Lung (tissue), 12 donors: ENCODE measurements around the gene TP73. TPM values are rescaled to one million over a fixed set of nuclear protein-coding genes. Genes with fewer than 3 reads are reported as not detected.
A peak's percentile ranks its signal among the peaks of the same experiment; 100 is the strongest.

Experiments
- ATAC-seq: fragments of 200-7000 bp; cut with Tn5 transposase; one replicate; pipeline ENCODE4 v1.9.1; 2020; ENCODE audit warnings: moderate number of reproducible peaks; ENCODE audit not compliant: insufficient read depth, low FRiP score
- DNase-seq, 3 donors: peaks; one replicate each; pipeline ENCODE4 v3.0.0-alpha.2; 2013 to 2017
- H3K27ac ChIP-seq, 2 donors: one replicate each; pipeline ENCODE4 v1.5.1; 2013; ENCODE audit warnings: mild to moderate bottlenecking in 2 of 2, moderate library complexity in 2 of 2, control low read depth in 1 of 2, inconsistent platforms in 1 of 2, low read depth in 1 of 2, low read length in 1 of 2
- H3K27me3 ChIP-seq, 3 donors: one replicate each; pipeline ENCODE4 v1.5.1; 2013; ENCODE audit warnings: low read length in 2 of 3; ENCODE audit not compliant: control insufficient read depth in 3 of 3, insufficient read depth in 3 of 3
- H3K36me3 ChIP-seq, 4 donors: one replicate each; pipeline ENCODE4 v1.5.1; 2013; ENCODE audit warnings: low read length in 4 of 4, mild to moderate bottlenecking in 1 of 4, moderate library complexity in 1 of 4; ENCODE audit not compliant: control insufficient read depth in 4 of 4, insufficient read depth in 4 of 4
- H3K4me1 ChIP-seq, 5 donors: one replicate each; pipeline ENCODE4 v1.5.1; 2013; ENCODE audit warnings: low read length in 5 of 5, mild to moderate bottlenecking in 2 of 5, moderate library complexity in 1 of 5; ENCODE audit not compliant: control insufficient read depth in 5 of 5, insufficient read depth in 5 of 5
- H3K4me3 ChIP-seq: one replicate; pipeline ENCODE4 v1.5.1; 2013; ENCODE audit warnings: mild to moderate bottlenecking, control low read depth, moderate library complexity
- H3K9ac ChIP-seq, 2 donors: one replicate each; pipeline ENCODE4 v1.5.1; 2013; ENCODE audit warnings: low read length in 2 of 2, control low read depth in 1 of 2; ENCODE audit not compliant: insufficient read depth in 1 of 2
- H3K9me3 ChIP-seq, 4 donors: one replicate each; pipeline ENCODE4 v1.5.1; 2013; ENCODE audit warnings: low read length in 3 of 4, mild to moderate bottlenecking in 1 of 4, moderate library complexity in 1 of 4; ENCODE audit not compliant: control insufficient read depth in 4 of 4, insufficient read depth in 3 of 4
- WGBS, 2 donors: extraction: QIAGEN DNeasy Blood & Tissue Kit; methylation state at CpG; one replicate each; pipeline ENCODE4 v1.1.7; 2013; 5-methylcytosine and 5-hydroxymethylcytosine counted together
- polyA plus RNA-seq, 2 donors: library from polyadenylated mRNA; stranded (reverse); fragments of 200-250 nt; gene quantifications; one replicate each; pipeline ENCODE4 v1.2.1, GENCODE V29; 2013
- total RNA-seq, 2 donors: library from RNA; depleted of rRNA in 1 of 2; stranded (reverse); fragments of >200 nt in 1 of 2; gene quantifications; one replicate each; pipeline ENCODE4 v1.2.1, GENCODE V29; 2014 to 2021
- TF ChIP-seq, protein P1 (sequence below): IDR thresholded peaks from 2 replicates; pipeline ENCODE4 v1.5.1; 2012; ENCODE audit warnings: mild to moderate bottlenecking; ENCODE audit errors: control extremely low read depth, extremely low read depth
- donor health status: control.
- donor health status: control.
- donor health status: Bipolar disorder and iron deficiency.
- donor health status: healthy.
- donor health status: DM: yes; HTN: yes; CAD: no.

Gene TP73
- total and polyA plus RNA-seq, 4 donors = 1.7 to 12.3 (median 2.2) TPM

DNA sequence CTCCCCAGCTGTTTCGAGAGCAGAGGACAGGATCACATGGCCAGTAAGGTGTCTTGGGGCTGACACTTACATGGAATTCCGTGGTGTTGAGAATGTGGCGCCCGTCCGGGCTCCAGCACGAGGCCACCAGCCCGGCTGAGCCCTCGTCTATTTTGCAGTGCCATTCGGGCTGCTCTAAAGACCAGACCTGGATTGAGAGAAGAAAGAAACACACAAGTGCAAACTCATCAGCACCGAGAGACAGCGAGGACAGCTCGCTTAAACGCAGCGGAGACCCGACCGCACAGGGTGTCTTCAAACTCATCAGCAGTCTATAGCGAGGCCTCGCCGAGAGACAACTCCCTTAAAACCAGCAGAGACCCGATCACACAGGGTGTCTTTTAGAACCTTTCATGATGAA, 5.7 kb upstream of the TP73 start:
- Histone ChIP-seq H3K9ac (no peak overlapping the region), H3K27ac (no peak overlapping the region), H3K4me3 (no peak overlapping the region), H3K27me3 (peaks cover 0 to 15% (median 5%) of the 10 kb centered on the region in 3 donors), H3K9me3 (peaks cover 0 to 2% (median 0%) of the 10 kb centered on the region in 4 donors), H3K36me3 (peaks cover 4 to 25% (median 9%) of the 10 kb centered on the region in 4 donors), H3K4me1 (peaks cover 0 to 12% (median 6%) of the 10 kb centered on the region in 5 donors)
- WGBS, 2 donors = 94 to 96% methylated on average over 20 of the region's 20 CpGs
- ATAC-seq = no peak
- DNase-seq = no peak
- TF ChIP-seq, protein P1, sequence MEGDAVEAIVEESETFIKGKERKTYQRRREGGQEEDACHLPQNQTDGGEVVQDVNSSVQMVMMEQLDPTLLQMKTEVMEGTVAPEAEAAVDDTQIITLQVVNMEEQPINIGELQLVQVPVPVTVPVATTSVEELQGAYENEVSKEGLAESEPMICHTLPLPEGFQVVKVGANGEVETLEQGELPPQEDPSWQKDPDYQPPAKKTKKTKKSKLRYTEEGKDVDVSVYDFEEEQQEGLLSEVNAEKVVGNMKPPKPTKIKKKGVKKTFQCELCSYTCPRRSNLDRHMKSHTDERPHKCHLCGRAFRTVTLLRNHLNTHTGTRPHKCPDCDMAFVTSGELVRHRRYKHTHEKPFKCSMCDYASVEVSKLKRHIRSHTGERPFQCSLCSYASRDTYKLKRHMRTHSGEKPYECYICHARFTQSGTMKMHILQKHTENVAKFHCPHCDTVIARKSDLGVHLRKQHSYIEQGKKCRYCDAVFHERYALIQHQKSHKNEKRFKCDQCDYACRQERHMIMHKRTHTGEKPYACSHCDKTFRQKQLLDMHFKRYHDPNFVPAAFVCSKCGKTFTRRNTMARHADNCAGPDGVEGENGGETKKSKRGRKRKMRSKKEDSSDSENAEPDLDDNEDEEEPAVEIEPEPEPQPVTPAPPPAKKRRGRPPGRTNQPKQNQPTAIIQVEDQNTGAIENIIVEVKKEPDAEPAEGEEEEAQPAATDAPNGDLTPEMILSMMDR = no peak

GRCh38 chr1:3649342-3650247, 2.7 kb upstream of the TP73 start, which contains the start of gene WRAP73:
Gene WRAP73, minus strand, starts transcription at chr1:3650103. Its CDS starts 104 bp downstream, at chr1:3649999.
- no peak within 1 kb of the TSS for H3K9ac ChIP-seq
- H3K9me3 ChIP-seq = peaks cover 0 to 2% (median 0%) of the 10 kb centered on the region in 4 donors
- WGBS, 2 donors = 1 to 3% methylated on average over 60 of the region's 60 CpGs
- peaks cover 16 to 34% (median 19%) of the 10 kb centered on the region in 3 donors for H3K27me3 ChIP-seq
- no peak within 1 kb of the TSS for H3K27ac ChIP-seq
- TF ChIP-seq, protein P1 = no peak
- DNase-seq (peak; percentile 91 to 94 (median 91)), ATAC-seq (peak; percentile 94)
- peaks cover 4 to 15% (median 7%) of the 10 kb centered on the region in 4 donors for H3K36me3 ChIP-seq
- H3K4me3 ChIP-seq = peak within 1 kb of the TSS; percentile 98
- H3K4me1 ChIP-seq = peaks cover 0 to 21% (median 6%) of the 10 kb centered on the region in 5 donors

- Histone ChIP-seq H3K9ac (no peak overlapping the region), H3K27ac (no peak overlapping the region), H3K27me3 (peaks cover 16 to 42% (median 23%) of the 10 kb centered on the region in 3 donors), H3K36me3 (peaks cover 4 to 8% (median 7%) of the 10 kb centered on the region in 4 donors), H3K9me3 (peaks cover 0 to 2% (median 0%) of the 10 kb centered on the region in 4 donors), H3K4me1 (peaks cover 0 to 21% (median 6%) of the 10 kb centered on the region in 5 donors), H3K4me3 (no peak overlapping the region)
- ATAC-seq = no peak
- WGBS, 2 donors = 10 to 14% methylated on average over 29 to 50 of the region's 50 CpGs
- no peak for DNase-seq
- TF ChIP-seq, protein P1 = no peak
Measured at GRCh38 chr1:3650248-3651025, 1.9 kb upstream of the TP73 start.
